DOHH2 (cell line): ENCODE data around the gene TGM1.
A peak's percentile ranks its signal among the peaks of the same experiment; 100 is the strongest.

Source experiments
- H3F3A ChIP-seq: fragments of 200-600 bp; sonication (generic), shearing (Covaris generic); 2 replicates; pipeline ENCODE4 v1.6.0; 2016; ENCODE audit warnings: antibody characterized with exemption, mild to moderate bottlenecking; ENCODE audit not compliant: control insufficient read depth, insufficient read depth
- H3K27ac ChIP-seq: fragments of 200-600 bp; sonication (generic); 2 replicates; pipeline ENCODE4 v1.5.1; 2014; ENCODE audit warnings: low read depth, mild to moderate bottlenecking, low read length, moderate library complexity
- H3K27me3 ChIP-seq: fragments of 200-600 bp; sonication (generic); 2 replicates; pipeline ENCODE4 v1.6.1; 2014; ENCODE audit warnings: mild to moderate bottlenecking, low read length, mixed read lengths; ENCODE audit not compliant: control insufficient read depth
- H3K36me3 ChIP-seq: fragments of 200-600 bp; sonication (generic); 2 replicates; pipeline ENCODE4 v1.6.1; 2014; ENCODE audit warnings: mild to moderate bottlenecking, low read length, moderate library complexity, mixed read lengths; ENCODE audit not compliant: control insufficient read depth
- H3K4me1 ChIP-seq: fragments of 200-600 bp; sonication (generic); 2 replicates; pipeline ENCODE4 v1.6.1; 2014; ENCODE audit warnings: mild to moderate bottlenecking, low read length, mixed read lengths; ENCODE audit not compliant: control insufficient read depth
- H3K4me2 ChIP-seq: fragments of 200-600 bp; sonication (generic); 2 replicates; pipeline ENCODE4 v1.6.0; 2014; ENCODE audit warnings: mild to moderate bottlenecking, low read length, moderate library complexity
- H3K4me3 ChIP-seq: fragments of 200-600 bp; sonication (generic); 2 replicates; pipeline ENCODE4 v1.5.1; 2014; ENCODE audit warnings: mild to moderate bottlenecking, low read length, mixed read lengths
- H3K79me2 ChIP-seq: fragments of 200-600 bp; sonication (generic); 2 replicates; pipeline ENCODE4 v1.6.1; 2014; ENCODE audit warnings: mild to moderate bottlenecking, low read length, mixed read lengths; ENCODE audit not compliant: control insufficient read depth
- H3K9me2 ChIP-seq: fragments of 200-600 bp; sonication (generic); replicated peaks from 2 replicates; pipeline ENCODE4 v1.6.1; 2014; ENCODE audit warnings: mild to moderate bottlenecking, low read length, mixed read lengths; ENCODE audit not compliant: control insufficient read depth
- H3K9me3 ChIP-seq: fragments of 200-600 bp; sonication (generic); 2 replicates; pipeline ENCODE4 v1.6.1; 2014; ENCODE audit warnings: antibody characterized with exemption, low read length, mixed read lengths; ENCODE audit not compliant: control insufficient read depth, insufficient read depth
- H4K20me1 ChIP-seq: fragments of 200-600 bp; sonication (generic); 2 replicates; pipeline ENCODE4 v1.6.0; 2014; ENCODE audit warnings: low read depth, mild to moderate bottlenecking, antibody characterized with exemption, low read length, moderate library complexity; ENCODE audit not compliant: control insufficient read depth, insufficient read depth
- EZH2phosphoT487 ChIP-seq: fragments of 200-600 bp; sonication (generic); IDR thresholded peaks from 2 replicates; pipeline ENCODE4 v1.6.1; 2017; ENCODE audit warnings: borderline replicate concordance, mild to moderate bottlenecking, antibody characterized with exemption, low read length, moderate library complexity, mixed read lengths
- TF ChIP-seq, protein P1 (sequence below): fragments of 200-600 bp; sonication (generic); IDR thresholded peaks from one replicate; pipeline ENCODE4 v1.5.1; 2014; ENCODE audit warnings: antibody characterized with exemption, mild to moderate bottlenecking, low read depth, low read length; ENCODE audit not compliant: poor library complexity, severe bottlenecking

Gene TGM1

DNA sequence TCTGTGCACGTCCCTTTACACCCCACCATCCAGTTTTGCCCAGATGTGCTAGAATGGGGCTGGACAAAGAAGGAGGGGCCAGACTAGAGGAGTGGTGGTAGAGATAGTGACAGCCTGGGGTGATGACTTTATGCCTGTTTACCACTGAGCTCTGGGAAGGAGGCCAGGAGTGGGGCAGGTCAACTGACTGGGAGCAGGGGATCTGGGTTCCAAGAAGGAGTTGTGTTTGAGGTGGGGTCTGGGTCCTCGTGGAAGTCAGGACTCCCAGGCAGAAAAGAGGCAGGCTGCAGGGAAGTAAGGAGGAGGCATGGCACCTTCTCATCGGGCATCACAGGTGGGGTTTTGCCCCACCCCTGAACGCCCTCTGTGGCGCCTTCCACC lies 47.3 kb upstream of the TGM1 start:
- H3K27me3 ChIP-seq = no peaks in the 10 kb centered on the region
- TF ChIP-seq, protein P1, sequence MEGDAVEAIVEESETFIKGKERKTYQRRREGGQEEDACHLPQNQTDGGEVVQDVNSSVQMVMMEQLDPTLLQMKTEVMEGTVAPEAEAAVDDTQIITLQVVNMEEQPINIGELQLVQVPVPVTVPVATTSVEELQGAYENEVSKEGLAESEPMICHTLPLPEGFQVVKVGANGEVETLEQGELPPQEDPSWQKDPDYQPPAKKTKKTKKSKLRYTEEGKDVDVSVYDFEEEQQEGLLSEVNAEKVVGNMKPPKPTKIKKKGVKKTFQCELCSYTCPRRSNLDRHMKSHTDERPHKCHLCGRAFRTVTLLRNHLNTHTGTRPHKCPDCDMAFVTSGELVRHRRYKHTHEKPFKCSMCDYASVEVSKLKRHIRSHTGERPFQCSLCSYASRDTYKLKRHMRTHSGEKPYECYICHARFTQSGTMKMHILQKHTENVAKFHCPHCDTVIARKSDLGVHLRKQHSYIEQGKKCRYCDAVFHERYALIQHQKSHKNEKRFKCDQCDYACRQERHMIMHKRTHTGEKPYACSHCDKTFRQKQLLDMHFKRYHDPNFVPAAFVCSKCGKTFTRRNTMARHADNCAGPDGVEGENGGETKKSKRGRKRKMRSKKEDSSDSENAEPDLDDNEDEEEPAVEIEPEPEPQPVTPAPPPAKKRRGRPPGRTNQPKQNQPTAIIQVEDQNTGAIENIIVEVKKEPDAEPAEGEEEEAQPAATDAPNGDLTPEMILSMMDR = no peak
- no peak for TF ChIP-seq EZH2phosphoT487
- H3K36me3 ChIP-seq = peaks cover 69% of the 10 kb centered on the region
- peaks cover 10% of the 10 kb centered on the region; the same call in 1 of the 2 replicates for H3F3A ChIP-seq
- H3K9me2 ChIP-seq = no peaks in the 10 kb centered on the region
- peak overlapping the region; percentile 61 for H3K4me2 ChIP-seq
- H3K9me3 ChIP-seq = no peaks in the 10 kb centered on the region
- peak overlapping the region; percentile 50 for H3K4me3 ChIP-seq
- peaks cover 44% of the 10 kb centered on the region for H3K4me1 ChIP-seq
- H4K20me1 ChIP-seq = no peaks in the 10 kb centered on the region
- H3K27ac ChIP-seq = no peak overlapping the region
- H3K79me2 ChIP-seq = 0 out of 2 replicates have a peak, but pooled peaks cover 2% of the 10 kb centered on the region

DNA sequence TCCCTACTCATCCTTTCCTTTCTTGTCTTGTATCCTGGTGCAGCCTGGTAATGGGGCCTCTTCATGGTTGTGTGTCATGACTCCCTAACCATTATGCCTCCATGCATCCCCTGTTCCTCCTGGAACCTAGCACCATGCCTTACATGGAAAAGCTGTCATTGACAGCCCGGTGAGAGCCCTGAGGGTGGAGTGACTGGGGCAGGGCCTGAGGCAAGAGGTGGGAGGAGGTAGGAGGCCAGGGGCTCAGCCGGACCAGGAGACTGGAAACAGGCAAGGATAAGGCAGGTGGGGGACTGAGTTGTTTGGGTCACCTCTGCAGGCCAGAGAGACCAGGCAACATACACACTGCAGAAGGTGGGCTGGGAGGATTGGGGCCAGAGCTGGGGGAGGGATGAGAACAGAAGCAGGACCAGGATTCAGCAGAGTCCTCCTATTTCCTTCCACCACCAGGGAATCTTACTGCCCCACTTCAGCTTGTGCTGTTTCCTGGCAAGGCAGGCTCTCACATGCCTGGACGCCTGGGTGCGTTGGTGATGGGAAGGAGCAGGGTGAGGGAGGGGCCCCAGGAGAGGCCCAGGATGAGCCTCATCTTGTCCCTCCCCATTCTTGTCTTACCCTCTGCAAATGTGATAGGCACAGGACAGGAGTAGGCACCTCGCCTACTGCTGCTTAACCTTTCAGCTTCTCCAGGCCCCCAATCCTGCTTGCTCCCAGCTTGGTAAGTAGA lies 46.7 kb upstream of the TGM1 start, which contains the start of gene LTB4R2:
LTB4R2 (plus strand) TSS at position 603 of the 727 bp plus-strand sequence. CDS start 525 bp downstream, outside the sequence.
- no peaks in the 10 kb centered on the region for H3K27me3 ChIP-seq
- no peaks in the 10 kb centered on the region for H3K9me2 ChIP-seq
- peak within 1 kb of the TSS; percentile 61 for H3K4me2 ChIP-seq
- H4K20me1 ChIP-seq = no peaks in the 10 kb centered on the region
- no peak for TF ChIP-seq EZH2phosphoT487
- TF ChIP-seq, protein P1 = no peak
- H3K27ac ChIP-seq = peak within 1 kb of the TSS; percentile 28
- H3K79me2 ChIP-seq = 0 out of 2 replicates have a peak, but pooled peaks cover 2% of the 10 kb centered on the region
- peaks cover 73% of the 10 kb centered on the region for H3K36me3 ChIP-seq
- peaks cover 44% of the 10 kb centered on the region for H3K4me1 ChIP-seq
- H3K4me3 ChIP-seq = peak within 1 kb of the TSS; percentile 50
- H3K9me3 ChIP-seq = no peaks in the 10 kb centered on the region
- H3F3A ChIP-seq = peaks cover 10% of the 10 kb centered on the region; the same call in 1 of the 2 replicates

DNA sequence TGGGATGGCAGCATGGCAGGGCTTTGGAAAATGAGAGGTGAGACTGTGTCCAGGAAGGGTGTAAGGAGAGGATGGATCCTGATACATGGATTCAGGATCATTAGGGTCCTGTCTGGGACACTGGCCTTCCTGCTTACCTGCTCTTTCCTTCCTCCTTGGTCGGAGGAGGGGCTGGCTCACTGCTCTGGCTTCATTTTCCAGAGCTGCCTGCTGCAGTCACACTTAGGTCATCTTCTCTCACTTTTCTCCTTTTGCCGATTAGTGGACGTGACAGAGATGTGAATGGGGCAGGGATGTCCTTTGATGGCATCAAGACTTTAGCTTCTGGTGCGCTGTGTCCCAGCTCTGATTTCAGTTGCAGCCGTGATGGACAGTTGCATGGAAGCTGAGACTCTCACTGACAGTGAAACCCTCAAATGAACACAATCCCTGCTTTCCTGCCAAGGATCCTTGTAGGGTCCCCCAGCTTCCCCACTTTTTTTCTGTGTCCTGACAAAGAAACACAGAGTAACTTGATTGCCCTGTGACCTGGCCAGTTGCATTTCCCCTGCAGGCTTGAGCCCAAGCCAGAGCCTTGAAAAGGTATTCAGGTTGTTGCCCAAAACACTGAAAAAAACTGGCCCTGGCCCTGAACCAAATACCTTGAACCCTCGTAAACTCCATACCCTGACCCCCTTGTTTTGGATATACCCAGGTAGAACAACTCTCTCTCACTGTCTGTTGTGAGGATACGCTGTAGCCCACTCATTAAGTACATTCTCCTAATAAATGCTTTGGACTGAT lies 45.6 kb upstream of the TGM1 start:
- no peaks in the 10 kb centered on the region for H3K9me3 ChIP-seq
- 0 out of 2 replicates have a peak, but pooled peaks cover 2% of the 10 kb centered on the region for H3K79me2 ChIP-seq
- H3K9me2 ChIP-seq = no peaks in the 10 kb centered on the region
- H3K27me3 ChIP-seq = no peaks in the 10 kb centered on the region
- no peak overlapping the region for H3K4me2 ChIP-seq
- no peaks in the 10 kb centered on the region for H4K20me1 ChIP-seq
- H3K36me3 ChIP-seq = peaks cover 76% of the 10 kb centered on the region
- TF ChIP-seq EZH2phosphoT487 = no peak
- TF ChIP-seq, protein P1 = peak; percentile 22
- peaks cover 10% of the 10 kb centered on the region; the same call in 1 of the 2 replicates for H3F3A ChIP-seq
- no peak overlapping the region for H3K4me3 ChIP-seq
- no peak overlapping the region for H3K27ac ChIP-seq
- H3K4me1 ChIP-seq = peaks cover 40% of the 10 kb centered on the region
